Vagina (tissue), 2 donors: ENCODE measurements around the gene JAM3.

ENCODE experiments used
- POLR2A ChIP-seq, 2 donors: fragments of 450-650 bp; IDR thresholded peaks; one replicate each; pipeline ENCODE4 v1.6.1; 2017; ENCODE audit warnings: antibody characterized with exemption in 2 of 2, mild to moderate bottlenecking in 2 of 2, moderate library complexity in 2 of 2
- POLR2AphosphoS5 ChIP-seq, 2 donors: sonication (generic); formaldehyde crosslinking; IDR thresholded peaks; one replicate each; pipeline ENCODE4 v1.9.0; 2017; ENCODE audit warnings: antibody characterized with exemption in 2 of 2, mild to moderate bottlenecking in 2 of 2, low read depth in 1 of 2; ENCODE audit not compliant: insufficient read depth in 1 of 2
- TF ChIP-seq, protein P1 (sequence below), 3 experiments: fragments of 450-650 bp in 2 of 3; fragments of 200-600 bp in 1 of 3; sonication (generic) in 1 of 3; IDR thresholded peaks; one replicate each; pipeline ENCODE4 v1.5.1; 2017 to 2019; ENCODE audit warnings: antibody characterized with exemption in 3 of 3, mild to moderate bottlenecking in 2 of 3, moderate library complexity in 2 of 3

DNA sequence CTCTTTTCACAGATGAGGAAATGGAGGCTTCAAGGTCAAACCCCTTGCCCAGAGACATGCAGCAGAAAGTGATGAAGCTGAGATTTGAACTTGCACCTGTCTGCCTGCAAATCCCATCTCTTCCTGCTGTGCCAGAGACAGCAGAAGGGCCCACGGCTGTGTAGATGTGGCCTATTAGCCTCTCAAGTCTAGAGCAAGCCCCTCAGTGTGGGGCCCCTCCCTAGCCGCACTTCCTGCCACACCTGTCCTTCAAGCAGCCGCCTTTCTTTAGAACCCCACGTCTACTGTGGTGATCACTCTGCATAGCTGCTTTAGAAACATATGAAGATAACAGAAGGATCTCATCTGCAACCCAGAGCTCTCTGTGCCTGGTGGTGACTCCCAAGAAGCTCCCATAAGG, 41.2 kb upstream of the JAM3 start:
- TF ChIP-seq, protein P1, sequence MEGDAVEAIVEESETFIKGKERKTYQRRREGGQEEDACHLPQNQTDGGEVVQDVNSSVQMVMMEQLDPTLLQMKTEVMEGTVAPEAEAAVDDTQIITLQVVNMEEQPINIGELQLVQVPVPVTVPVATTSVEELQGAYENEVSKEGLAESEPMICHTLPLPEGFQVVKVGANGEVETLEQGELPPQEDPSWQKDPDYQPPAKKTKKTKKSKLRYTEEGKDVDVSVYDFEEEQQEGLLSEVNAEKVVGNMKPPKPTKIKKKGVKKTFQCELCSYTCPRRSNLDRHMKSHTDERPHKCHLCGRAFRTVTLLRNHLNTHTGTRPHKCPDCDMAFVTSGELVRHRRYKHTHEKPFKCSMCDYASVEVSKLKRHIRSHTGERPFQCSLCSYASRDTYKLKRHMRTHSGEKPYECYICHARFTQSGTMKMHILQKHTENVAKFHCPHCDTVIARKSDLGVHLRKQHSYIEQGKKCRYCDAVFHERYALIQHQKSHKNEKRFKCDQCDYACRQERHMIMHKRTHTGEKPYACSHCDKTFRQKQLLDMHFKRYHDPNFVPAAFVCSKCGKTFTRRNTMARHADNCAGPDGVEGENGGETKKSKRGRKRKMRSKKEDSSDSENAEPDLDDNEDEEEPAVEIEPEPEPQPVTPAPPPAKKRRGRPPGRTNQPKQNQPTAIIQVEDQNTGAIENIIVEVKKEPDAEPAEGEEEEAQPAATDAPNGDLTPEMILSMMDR (IDR thresholded peaks at IDR 0.05) = no peak
- TF ChIP-seq POLR2A (IDR thresholded peaks at IDR 0.05) (no peak), POLR2AphosphoS5 (IDR thresholded peaks at IDR 0.05; ENCODE audit: insufficient read depth in 1 of 2, low read depth in 1 of 2) (no peak)
